KG1 (cell line): ENCODE results near the gene OR2T3.
A peak's percentile ranks its signal among the peaks of the same experiment; 100 is the strongest.
"Not testable (repeated sequence)": the region's sequence is repeated elsewhere in the genome, so short reads cannot be mapped to it uniquely, and the experiment has no call there.

Experiments
- DNase-seq: peaks from one replicate; lab custom pipeline; 2025; lab: John Stamatoyannopoulos, UW

OR2T3 gene

DNA sequence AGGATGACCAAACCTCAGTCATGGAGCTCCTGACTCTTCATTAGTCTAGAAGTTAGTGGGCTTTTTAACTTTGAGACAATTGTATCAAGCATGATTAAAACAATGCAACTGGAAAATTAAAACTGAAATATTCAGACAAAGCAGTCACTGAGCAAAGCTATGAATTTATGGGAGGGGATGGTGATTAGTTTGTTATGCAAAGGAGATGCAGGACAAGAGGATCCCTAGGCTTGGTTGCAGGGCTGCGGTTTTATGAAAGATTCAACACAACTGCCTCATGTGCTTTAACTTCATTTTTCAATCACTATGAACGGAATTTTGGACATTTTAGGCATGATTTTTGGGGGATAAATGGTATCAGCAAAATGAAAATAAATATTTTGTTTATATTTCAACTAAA is 1.0 kb upstream of the OR2T3 start:
- DNase-seq = not testable (repeated sequence)

DNA sequence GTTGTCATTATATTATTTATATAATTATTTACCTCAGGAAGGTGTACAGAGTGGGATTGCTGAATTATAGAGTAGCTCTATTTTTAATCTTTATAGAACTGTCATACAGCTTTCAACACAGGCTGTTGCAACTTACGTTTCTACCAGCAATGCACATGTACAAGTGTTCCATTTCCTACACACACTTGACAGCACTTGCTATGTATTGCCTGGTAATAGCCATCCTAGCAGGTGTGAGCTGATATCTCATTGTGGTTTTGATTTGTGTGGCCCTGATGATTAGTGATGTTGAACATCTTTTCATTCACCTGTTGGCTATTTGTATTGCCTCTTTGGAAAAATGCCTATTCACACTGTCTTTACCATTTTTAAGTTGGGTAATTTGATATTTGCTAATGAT is 2.5 kb downstream of the OR2T3 start:
- not testable (repeated sequence) for DNase-seq

DNA sequence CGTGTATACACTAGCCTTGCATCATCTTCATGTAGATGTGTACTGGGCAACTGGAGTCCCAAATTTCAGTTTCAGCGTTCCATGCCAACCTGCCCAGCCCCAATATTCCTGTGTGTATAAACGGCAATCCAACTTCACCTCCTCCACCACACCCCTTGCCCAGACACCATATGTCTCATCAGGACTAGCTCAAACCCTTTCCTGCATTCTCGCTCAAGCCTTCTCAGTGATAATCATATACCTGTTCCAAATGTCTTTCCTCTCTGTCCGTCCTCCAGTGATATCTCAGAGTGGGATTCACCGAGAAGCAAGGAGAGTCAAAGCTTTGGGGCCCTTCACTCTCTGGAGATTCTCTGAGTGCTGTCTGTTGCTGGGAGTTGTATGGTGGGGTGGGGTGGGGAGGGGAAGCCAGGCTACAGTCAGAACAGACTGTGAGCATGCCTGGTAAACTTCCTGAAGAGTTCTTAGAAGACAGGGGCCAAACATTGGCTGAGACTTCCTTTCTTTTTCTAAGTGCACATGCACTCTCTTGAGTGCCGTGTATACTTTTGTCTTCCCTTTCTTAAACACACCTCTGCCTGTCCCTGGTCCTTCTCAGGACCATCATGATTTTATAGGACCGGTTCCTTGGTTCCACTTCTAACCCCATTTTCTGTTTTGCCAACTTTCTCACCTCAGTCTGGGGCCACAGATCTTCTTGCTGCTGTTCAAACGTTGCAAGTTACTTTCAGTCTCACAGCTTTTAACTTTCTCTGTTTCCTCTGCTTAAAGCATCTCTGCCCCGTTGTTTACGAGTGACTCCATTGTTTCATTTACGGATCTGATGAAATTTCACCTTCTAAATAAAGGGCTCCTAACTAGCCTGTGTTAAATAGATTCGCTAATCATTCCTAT is 8.8 kb downstream of the OR2T3 start:
- peak; percentile 56 for DNase-seq

DNA sequence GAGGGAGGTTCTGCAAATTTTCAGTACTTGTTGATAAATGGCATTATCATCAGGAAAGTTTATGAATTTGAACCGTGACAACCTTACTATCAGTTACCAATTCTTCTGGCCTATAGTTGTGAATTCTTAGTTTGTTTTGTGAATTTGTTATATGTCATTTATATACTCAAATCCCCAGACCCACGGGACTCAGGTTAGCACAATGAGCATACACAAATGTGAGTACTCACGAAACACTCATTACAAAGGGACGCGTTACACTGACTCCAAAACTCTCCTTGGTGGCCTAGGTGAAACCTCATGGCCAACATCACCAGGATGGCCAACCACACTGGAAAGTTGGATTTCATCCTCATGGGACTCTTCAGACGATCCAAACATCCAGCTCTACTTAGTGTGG is 15.1 kb downstream of the OR2T3 start, which contains the start of gene OR2T5:
Gene OR2T5, plus strand, starts transcription at position 301 of the 400 bp plus-strand sequence. Its CDS starts 0 bp downstream, at position 301.
- DNase-seq = not testable (repeated sequence)

DNA sequence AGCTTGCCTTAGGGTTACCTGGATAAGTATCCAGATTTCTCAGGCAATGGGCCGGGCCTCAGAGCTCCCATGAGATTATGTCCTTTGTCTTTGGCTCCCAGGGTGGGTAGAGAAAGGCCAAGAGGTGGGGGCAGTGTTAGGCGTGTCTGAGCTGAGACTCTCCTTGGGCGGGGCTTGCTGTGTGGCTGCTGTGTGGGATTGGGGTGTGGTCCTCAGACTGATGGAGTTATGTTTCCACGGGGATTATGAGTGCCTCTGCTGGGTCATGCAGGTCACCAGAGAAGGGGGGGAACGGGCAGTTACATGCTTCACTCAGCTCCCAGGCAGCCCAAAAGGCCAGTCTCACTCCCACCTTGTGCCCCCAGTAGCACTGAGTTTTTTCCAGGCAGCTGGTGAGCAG is 23.5 kb downstream of the OR2T3 start:
- not testable (repeated sequence) for DNase-seq

DNA sequence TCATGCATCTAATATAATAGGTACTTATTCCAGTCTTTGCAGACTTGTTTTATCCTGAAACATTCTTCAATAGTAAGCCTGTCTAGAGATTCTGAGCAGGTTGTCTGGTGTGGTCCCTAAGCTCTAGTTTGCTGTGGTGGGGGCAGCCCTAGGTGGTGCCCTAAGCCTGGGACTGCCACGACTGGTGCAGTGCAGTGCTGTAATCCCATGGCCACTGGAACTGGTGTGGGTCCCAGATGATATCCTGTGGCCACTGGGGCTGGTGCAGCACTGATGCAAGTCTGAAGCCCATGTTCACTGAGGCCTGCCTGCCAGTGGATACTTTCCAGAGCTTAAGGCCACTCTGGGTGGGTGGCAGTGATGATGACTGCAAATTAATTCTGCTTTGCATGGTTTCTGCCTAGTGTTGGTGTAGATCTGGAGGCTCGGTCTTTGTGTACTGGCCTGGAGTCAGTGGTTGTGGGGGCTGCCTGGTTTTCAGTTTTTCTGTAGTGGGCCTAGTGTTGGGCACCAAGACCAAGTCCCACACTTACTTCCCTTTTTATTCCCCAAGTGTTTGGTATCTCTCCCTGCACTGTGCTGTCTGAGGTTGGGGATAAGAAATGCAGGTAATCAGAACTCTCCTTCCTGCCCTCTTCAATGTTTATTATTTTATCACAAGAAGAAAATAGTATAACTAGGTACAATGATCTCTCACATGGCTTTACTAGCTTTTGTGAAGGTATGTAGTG is 27.3 kb downstream of the OR2T3 start:
- DNase-seq = not testable (repeated sequence)

DNA sequence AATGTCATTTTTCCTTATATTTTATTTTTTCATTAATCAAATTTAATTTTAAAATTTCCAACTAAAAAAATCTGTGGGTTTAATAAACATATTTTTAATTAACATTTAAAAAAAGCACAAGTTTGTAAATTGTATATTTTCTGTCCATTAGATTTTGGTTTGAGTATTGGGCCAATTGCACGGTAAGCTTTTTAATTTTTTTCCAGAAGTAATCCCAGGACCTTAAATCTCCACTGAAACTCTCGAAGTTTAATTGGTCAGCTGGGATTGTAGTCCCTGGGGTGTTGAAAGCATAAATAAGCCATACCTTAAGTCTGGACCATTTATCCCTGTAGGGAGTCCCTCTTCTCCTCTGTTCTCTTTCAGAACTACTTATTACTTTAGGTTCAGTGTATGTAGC is 34.6 kb downstream of the OR2T3 start, which contains the start of gene OR2G6:
Gene OR2G6, plus strand, starts transcription at position 301 of the 400 bp plus-strand sequence. CDS start 13,574 bp downstream, outside the sequence.
- not testable (repeated sequence) for DNase-seq

DNA sequence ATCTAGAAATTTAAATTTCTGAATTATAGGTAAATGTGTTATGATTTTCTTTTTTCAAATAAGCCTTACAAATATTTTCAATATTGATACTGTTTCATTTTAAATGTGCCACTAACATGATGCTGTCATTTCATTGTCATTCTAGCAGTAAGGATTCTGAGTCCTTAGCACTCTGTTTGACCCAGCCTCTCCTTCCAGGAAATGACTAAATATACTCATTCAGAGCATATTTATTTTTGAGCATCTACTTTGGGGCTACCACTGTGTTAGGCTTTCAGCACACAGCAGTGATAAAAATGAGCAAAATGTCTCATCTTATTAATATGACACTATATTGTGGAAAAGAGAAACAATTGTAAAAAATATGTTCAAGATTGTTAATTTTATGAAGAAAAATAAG is 37.1 kb downstream of the OR2T3 start:
- not testable (repeated sequence) for DNase-seq

DNA sequence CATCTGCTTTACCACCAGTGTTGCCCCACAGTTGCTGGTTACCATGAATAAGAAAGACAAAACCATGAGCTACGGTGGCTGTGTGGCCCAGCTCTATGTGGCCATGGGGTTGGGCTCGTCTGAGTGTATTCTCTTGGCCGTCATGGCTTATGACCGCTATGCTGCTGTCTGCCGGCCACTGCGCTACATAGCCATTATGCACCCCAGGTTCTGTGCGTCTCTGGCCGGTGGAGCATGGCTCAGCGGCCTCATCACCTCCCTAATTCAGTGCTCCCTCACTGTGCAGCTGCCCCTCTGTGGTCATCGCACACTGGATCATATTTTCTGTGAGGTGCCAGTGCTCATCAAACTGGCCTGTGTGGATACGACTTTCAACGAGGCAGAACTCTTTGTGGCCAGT is 48.7 kb downstream of the OR2T3 start:
- no peak for DNase-seq
